Mucosa of stomach (tissue), 1 donor: Measurements from ENCODE around the gene ATG2B.
"Not testable (repeated sequence)": the region's sequence is repeated elsewhere in the genome, so short reads cannot be mapped to it uniquely, and the experiment has no call there.

Experiments used
- H3K27me3 ChIP-seq: one replicate; pipeline ENCODE4 v1.7.0; 2013; ENCODE audit warnings: mild to moderate bottlenecking, low read length; ENCODE audit not compliant: control insufficient read depth, insufficient read depth
- H3K36me3 ChIP-seq: one replicate; pipeline ENCODE4 v1.7.0; 2013; ENCODE audit warnings: low read length; ENCODE audit not compliant: control insufficient read depth, insufficient read depth
- H3K4me1 ChIP-seq: one replicate; pipeline ENCODE4 v1.7.0; 2013; ENCODE audit warnings: mild to moderate bottlenecking, low read length; ENCODE audit not compliant: control insufficient read depth, insufficient read depth
- H3K4me3 ChIP-seq: one replicate; pipeline ENCODE4 v1.7.0; 2013; ENCODE audit warnings: low read length
- H3K9ac ChIP-seq: one replicate; pipeline ENCODE4 v1.7.0; 2013; ENCODE audit warnings: mild to moderate bottlenecking, low read length, moderate library complexity
- H3K9me3 ChIP-seq: one replicate; pipeline ENCODE4 v1.7.0; 2013; ENCODE audit warnings: mild to moderate bottlenecking, low read length, moderate library complexity; ENCODE audit not compliant: control insufficient read depth
- donor health status: Pancreatic carcinoma.

ATG2B gene

DNA sequence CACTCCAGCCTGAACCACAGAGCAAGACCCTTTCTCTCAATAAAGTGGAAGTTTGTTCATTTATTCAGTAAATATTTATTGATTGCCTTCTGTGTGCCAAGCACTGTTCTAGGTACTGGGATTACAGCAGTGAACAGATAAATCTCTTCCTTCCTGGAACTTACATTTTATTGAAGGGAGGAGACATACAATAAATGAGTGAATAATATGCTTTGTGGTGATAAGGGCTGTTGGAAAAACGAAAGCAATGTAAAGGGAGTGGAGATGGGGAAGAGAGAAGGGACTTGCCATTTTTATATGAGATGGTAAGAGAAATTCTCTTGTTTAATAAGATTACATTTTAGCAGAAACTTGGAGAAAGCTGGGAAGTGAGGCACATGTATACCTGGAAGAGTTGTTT, 1.8 kb upstream of the ATG2B start:
- Histone ChIP-seq H3K36me3 (no peaks in the 10 kb centered on the region), H3K4me3 (peak overlapping the region; percentile 78), H3K9ac (peak overlapping the region; percentile 91), H3K4me1 (peaks cover 14% of the 10 kb centered on the region), H3K9me3 (no peaks in the 10 kb centered on the region), H3K27me3 (no peaks in the 10 kb centered on the region)

DNA sequence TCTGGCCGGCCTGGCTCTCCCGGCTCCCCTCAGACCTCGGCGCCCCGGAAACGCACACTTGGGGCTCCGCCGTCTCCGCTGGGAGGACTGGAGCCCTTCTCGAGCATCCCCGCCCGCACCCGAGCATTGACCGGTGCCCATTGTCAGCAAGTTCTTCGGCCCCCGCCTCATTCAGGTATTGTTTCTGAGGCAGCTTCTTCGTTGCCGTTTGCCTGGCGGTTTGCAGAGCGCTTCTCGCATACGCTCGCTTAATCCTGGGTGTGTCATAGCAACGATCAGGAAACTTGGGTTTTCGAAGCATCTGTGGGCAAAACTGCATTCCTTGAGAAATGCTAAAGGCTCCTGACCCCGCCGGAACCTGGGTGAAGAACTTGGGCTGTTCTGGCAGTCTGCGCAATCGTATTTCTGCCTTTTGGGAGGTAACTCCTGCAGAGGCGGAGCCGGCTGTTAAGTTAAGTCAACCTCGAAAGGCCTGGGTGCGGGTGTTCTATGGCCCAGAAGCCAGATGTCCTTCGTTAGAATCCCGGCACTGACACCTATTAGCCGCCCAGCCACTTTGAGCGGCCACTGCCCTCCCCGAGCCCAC, 703 bp upstream of the ATG2B start:
- H3K4me3 ChIP-seq: peak overlapping the region; percentile 78
- no peaks in the 10 kb centered on the region for H3K9me3 ChIP-seq
- peak overlapping the region; percentile 91 for H3K9ac ChIP-seq
- H3K4me1 ChIP-seq: peaks cover 20% of the 10 kb centered on the region
- no peaks in the 10 kb centered on the region for H3K36me3 ChIP-seq
- no peaks in the 10 kb centered on the region for H3K27me3 ChIP-seq

- Histone ChIP-seq H3K4me3 (peak overlapping the region; percentile 38), H3K36me3 (no peaks in the 10 kb centered on the region), H3K9ac (peak overlapping the region; percentile 91), H3K4me1 (peaks cover 20% of the 10 kb centered on the region), H3K9me3 (no peaks in the 10 kb centered on the region), H3K27me3 (no peaks in the 10 kb centered on the region)
Observed at GRCh38 chr14:96362071-96362964, 823 bp downstream of the ATG2B start.

DNA sequence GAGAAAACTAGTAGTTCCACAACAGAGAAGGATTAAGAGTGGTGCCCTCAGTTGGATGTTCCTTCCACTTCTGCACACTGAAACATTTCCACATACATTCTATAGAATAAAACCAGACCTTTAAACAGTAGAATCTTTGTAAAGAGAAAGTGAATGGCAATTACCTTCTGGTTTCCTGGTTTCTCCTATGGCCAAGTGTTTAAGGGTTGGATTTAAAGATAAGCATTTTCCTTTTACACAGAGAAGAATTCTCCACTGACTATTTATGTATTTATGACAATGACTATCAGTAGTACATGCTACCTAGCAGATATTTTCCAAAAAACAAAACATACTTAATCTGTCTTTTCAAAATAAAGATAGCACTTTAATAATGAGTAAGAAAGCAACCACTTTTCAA, 3.2 kb downstream of the ATG2B start:
- Histone ChIP-seq H3K4me1 (peaks cover 20% of the 10 kb centered on the region), H3K4me3 (no peak overlapping the region), H3K27me3 (no peaks in the 10 kb centered on the region), H3K36me3 (no peaks in the 10 kb centered on the region), H3K9me3 (no peaks in the 10 kb centered on the region), H3K9ac (no peak overlapping the region)

DNA sequence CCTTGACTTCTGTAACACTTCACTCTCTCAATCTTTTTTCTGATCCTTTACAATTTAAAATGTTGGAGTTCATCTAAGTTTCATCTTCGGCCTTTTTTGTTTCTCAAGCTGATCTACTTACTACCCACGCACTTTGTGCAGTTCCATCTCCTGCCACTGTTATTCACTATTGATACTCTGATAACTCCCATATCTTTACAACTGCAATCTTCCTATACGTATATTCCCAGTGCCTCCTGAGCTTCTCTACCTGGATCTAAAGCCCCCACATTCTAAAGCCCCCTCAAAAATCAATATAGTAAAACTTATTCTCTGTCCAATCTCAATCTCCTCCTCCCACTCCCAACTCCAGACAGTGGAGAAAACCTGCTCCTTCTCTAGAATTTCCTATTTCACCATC, 5.9 kb downstream of the ATG2B start:
- Histone ChIP-seq H3K4me1 (peaks cover 16% of the 10 kb centered on the region), H3K27me3 (no peaks in the 10 kb centered on the region), H3K4me3 (no peak overlapping the region), H3K9me3 (no peaks in the 10 kb centered on the region), H3K36me3 (no peaks in the 10 kb centered on the region), H3K9ac (no peak overlapping the region)

DNA sequence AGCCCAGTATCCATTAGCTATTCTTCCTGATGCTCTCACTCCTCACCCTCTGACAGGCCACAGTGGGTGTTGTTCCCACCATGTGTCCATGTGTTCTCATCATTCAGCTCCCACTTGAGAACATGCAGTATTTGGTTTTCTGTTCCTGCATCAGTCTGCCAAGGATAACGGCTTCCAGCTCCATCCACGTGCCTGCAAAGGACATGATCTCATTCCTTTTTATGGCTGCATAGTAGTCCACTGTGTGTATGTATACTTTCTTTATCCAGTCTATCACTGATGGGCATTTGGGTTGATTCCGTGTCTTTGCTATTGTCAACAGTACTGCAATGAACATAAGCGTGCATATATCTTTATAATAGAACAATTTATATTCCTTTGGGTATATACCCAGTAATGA, 8.9 kb downstream of the ATG2B start:
- no peak overlapping the region for H3K9ac ChIP-seq
- H3K27me3 ChIP-seq: no peaks in the 10 kb centered on the region
- H3K4me3 ChIP-seq: no peak overlapping the region
- H3K9me3 ChIP-seq: no peaks in the 10 kb centered on the region
- H3K4me1 ChIP-seq: peaks cover 5% of the 10 kb centered on the region
- no peaks in the 10 kb centered on the region for H3K36me3 ChIP-seq

DNA sequence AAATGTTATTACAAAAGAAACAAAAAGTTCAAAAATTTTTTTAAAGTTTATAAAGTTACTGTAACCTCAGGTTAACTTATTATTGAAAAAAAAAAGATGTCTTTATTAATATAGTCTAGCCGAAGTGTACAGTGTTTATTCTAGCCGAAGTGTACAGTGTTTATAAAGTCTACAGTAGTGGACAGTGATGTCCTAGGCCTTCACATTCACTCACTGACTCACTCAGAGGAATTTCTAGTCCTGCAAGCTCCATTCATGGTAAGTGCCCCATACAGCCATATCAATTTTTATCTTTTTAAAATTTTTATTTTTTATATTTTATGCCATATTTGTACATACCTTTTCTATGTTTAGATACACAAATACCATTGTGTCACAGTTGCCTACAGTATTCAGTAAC, 10.4 kb downstream of the ATG2B start:
- Histone ChIP-seq H3K27me3 (no peaks in the 10 kb centered on the region), H3K4me1 (peaks cover 5% of the 10 kb centered on the region), H3K36me3 (no peaks in the 10 kb centered on the region), H3K4me3 (no peak overlapping the region), H3K9me3 (no peaks in the 10 kb centered on the region), H3K9ac (no peak overlapping the region)

- Histone ChIP-seq H3K9ac (no peak overlapping the region), H3K4me1 (peaks cover 5% of the 10 kb centered on the region), H3K27me3 (no peaks in the 10 kb centered on the region), H3K9me3 (no peaks in the 10 kb centered on the region), H3K4me3 (no peak overlapping the region), H3K36me3 (no peaks in the 10 kb centered on the region)
Observed at GRCh38 chr14:96351986-96352385, 11.2 kb downstream of the ATG2B start.

- H3K9ac ChIP-seq: no peak overlapping the region
- H3K36me3 ChIP-seq: no peaks in the 10 kb centered on the region
- H3K4me3 ChIP-seq: no peak overlapping the region
- no peaks in the 10 kb centered on the region for H3K9me3 ChIP-seq
- H3K27me3 ChIP-seq: no peaks in the 10 kb centered on the region
- peaks cover 5% of the 10 kb centered on the region for H3K4me1 ChIP-seq
Observed at GRCh38 chr14:96349286-96350075, 13.7 kb downstream of the ATG2B start.

GRCh38 chr14:96347957-96348356, 15.2 kb downstream of the ATG2B start:
- H3K36me3 ChIP-seq, H3K27me3 ChIP-seq, H3K9me3 ChIP-seq, H3K4me1 ChIP-seq, H3K9ac ChIP-seq, H3K4me3 ChIP-seq: not testable (repeated sequence)

DNA sequence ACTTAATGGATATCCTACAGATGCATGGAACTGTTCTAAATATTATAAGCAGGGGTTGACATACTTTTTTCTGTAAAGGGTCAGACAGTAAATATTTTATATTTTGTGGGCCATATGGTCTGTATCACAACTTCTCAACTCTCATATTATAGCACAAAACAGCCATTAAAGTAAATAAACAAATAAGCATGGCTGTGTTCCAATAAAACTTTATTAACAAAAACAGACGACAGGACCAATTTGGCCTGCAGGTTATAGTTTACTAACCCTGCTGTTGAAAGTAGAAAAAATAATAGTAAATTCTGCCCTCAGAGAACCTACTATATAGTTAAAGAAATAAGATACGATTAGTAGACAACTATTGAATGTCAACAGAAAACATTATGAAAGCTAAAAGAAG, 17.5 kb downstream of the ATG2B start:
- peaks cover 5% of the 10 kb centered on the region for H3K4me1 ChIP-seq
- no peaks in the 10 kb centered on the region for H3K27me3 ChIP-seq
- no peak overlapping the region for H3K9ac ChIP-seq
- H3K4me3 ChIP-seq: no peak overlapping the region
- no peaks in the 10 kb centered on the region for H3K9me3 ChIP-seq
- H3K36me3 ChIP-seq: no peaks in the 10 kb centered on the region

GRCh38 chr14:96341323-96341722, 21.8 kb downstream of the ATG2B start:
- Histone ChIP-seq H3K9ac (no peak overlapping the region), H3K36me3 (no peaks in the 10 kb centered on the region), H3K4me1 (no peaks in the 10 kb centered on the region), H3K9me3 (no peaks in the 10 kb centered on the region), H3K27me3 (no peaks in the 10 kb centered on the region), H3K4me3 (no peak overlapping the region)
